ENCODE results near the gene MDH1.

The MDH1 gene

DNA sequence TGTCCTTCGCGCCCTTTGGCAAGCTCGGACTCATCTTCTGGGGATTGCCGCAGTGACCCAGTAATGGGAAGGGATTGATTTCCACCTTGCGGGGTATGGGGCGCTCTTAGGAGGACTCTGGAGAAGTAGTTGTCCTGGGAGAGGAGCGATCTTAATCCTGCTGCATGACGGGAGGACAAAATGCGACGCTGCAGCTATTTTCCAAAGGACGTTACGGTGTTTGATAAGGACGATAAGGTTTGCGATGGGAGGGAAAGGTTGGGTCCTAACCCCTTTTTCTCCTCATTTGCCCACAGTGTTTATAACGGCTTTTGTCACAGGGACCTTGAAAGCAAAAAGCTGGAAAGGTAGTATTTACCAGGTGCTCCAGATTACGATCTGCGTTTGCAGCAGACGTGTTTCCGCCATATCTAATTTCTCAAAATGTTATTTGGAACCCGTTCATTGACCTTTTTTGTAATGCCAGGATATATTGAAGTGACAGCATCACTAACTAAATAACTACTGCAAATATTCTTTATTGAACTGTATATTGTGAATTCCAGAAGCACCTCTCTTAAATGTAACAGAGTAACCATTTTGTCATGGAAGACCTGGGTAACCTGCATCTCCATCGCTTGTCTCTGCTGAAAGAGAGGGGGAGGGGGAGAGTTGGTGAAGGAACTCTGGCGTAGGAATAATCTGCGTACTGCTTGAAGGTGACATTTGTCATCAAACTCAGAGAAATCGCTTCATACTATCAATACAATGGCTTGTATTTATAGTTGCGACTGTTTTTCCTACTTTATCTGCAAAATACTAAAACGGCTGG, 590 bp downstream of the MDH1 start:
- no peak for DNase-seq (ENCODE audit: insufficient read length, low spot score)

DNA sequence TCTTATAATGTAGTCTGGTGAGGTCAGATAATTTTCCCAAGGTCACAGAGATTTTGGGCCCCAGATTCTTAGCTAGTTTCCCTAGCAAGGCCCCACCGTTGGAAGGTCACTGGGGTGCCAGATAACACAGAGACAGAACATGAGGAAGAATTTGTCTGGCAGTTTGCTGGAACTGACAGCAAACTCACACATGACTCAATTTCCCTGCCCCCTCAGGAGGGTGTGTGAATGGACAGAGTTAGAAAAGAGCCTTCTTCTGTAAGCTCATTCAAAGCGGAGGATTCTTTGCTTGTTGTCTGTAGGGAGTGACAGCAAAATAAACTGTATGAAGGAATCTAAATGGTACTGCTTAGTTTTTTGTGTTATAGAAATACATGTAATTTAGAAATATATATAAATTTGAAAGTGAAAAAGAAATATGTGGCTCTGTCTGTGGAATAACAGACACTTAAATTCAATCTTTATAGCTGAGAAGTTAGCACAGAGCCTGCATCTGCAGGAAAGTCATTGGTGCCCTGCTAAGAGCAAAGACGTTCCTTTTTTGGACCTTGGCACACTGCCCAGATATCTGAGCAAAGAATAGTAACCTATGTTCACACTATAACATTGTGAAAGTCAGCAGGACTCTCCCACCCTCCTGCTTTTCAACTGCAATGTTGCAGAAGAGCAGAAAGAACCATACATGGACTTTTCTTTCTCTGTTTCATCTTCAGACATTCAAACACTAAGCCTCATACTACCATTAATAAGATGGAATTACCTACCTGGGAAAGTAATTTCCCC, 2.1 kb downstream of the MDH1 start:
- no peak for FAIRE-seq
- TF ChIP-seq, protein P1, sequence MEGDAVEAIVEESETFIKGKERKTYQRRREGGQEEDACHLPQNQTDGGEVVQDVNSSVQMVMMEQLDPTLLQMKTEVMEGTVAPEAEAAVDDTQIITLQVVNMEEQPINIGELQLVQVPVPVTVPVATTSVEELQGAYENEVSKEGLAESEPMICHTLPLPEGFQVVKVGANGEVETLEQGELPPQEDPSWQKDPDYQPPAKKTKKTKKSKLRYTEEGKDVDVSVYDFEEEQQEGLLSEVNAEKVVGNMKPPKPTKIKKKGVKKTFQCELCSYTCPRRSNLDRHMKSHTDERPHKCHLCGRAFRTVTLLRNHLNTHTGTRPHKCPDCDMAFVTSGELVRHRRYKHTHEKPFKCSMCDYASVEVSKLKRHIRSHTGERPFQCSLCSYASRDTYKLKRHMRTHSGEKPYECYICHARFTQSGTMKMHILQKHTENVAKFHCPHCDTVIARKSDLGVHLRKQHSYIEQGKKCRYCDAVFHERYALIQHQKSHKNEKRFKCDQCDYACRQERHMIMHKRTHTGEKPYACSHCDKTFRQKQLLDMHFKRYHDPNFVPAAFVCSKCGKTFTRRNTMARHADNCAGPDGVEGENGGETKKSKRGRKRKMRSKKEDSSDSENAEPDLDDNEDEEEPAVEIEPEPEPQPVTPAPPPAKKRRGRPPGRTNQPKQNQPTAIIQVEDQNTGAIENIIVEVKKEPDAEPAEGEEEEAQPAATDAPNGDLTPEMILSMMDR (IDR thresholded peaks at IDR 0.05; ENCODE audit: insufficient read depth, missing control alignments), result no peak
- no peak for DNase-seq (ENCODE audit: insufficient read length, low spot score)

More for the DNA sequence above, 590 bp downstream of the MDH1 start:
- FAIRE-seq, result no peak
- TF ChIP-seq, protein P1 (IDR thresholded peaks at IDR 0.05; ENCODE audit: insufficient read depth, missing control alignments), result no peak

DNA sequence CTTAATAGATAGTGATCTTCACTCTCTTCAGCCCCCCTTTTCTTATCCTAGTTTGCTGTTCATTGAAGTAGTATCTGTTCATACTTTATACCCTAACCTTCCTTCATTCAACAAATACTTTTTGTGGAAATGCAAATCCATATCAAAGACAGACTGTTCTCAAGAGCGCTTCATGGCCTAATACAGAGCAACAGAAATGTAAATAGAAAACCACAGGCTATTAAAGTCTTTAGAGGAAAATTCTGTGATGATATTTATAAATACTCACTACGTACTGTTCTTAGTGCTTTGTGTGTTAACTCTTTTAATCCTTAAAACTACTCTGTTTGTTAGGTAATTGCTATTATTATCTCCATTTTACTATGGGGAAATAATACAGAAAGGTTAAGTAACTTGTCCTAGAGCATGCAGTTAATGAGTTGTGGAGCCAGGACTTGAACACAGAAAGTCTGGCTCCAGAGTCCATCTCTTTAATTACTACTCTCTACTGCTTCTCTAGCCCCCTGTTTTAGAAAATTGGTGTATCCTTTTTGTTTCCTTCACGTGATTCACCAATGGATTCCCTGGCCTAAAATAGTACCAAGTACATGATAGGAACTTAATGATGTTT, 2.9 kb downstream of the MDH1 start:
- TF ChIP-seq, protein P1 (IDR thresholded peaks at IDR 0.05; ENCODE audit: insufficient read depth, missing control alignments), result no peak
- FAIRE-seq (no peak), DNase-seq (ENCODE audit: insufficient read length, low spot score) (no peak)

DNA sequence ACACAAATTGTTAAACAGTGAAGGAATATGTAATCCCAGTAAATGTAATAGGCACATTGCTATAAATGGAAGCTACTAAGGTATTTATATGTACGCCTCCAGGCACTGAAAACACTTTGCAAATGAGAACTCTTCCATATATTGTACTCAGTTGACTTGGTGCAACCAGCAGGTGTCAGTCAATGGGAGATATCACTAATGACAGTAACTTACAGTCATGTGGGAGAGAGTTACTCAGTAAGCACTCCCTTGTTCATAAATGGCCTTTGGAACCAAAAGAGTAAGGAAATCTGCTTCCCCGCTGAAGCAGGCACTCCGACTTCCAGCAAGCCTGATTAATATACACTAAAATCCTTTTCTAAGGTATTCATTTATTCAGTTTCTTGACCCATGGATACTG, 5.9 kb downstream of the MDH1 start:
- TF ChIP-seq, protein P1 (IDR thresholded peaks at IDR 0.05; ENCODE audit: insufficient read depth, missing control alignments), result no peak
- FAIRE-seq, result no peak
- DNase-seq (ENCODE audit: insufficient read length, low spot score), result no peak

DNA sequence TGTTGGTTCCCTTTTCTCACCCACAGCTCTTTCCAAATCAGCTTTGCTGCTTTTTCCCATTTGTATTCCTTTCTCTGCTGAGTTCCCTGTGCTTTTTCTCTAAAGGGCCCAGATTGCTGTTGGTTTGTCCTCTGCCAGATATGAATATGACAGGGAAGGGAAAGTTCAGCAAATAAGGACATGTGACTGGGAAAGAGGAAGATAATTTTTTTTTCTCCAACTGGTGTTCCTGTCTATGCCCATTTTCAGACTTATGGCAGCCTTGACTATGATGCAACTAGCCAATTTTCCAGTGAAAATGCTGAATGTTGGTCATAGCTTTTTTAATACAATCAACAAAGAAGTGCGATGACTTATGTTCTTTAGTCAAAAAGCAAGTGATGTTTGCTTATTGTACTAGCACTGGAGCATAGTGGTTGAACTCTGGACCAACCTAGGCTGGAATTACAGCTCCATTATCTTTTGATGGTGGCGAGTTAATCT, 7.7 kb downstream of the MDH1 start:
- DNase-seq (ENCODE audit: insufficient read length, low spot score) (no peak), FAIRE-seq (no peak)
- TF ChIP-seq, protein P1 (IDR thresholded peaks at IDR 0.05; ENCODE audit: insufficient read depth, missing control alignments), result no peak

DNA sequence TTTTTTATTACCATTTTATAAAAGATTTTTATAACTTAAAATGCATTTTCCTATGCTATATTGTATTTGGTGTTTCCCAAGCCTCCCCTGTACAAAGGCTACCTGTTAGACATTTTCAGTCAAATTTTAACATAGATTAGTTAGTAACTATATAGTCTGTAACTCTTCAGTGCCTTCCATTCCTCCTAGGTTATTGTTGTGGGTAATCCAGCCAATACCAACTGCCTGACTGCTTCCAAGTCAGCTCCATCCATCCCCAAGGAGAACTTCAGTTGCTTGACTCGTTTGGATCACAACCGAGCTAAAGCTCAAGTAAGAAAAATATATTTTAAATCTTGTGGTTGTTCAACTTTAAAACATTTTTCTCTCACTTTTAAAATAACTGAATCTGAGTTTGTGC, 10.2 kb downstream of the MDH1 start:
- TF ChIP-seq, protein P1 (IDR thresholded peaks at IDR 0.05; ENCODE audit: insufficient read depth, missing control alignments), result no peak
- FAIRE-seq (no peak), DNase-seq (ENCODE audit: insufficient read length, low spot score) (no peak)

All from D721Med (cell line).